ENCODE measurements around the gene CANX. TPM values are rescaled to one million over a fixed set of nuclear protein-coding genes. Genes with fewer than 3 reads are reported as not detected.

Gene CANX
- total RNA-seq, 1 experiment from 2014 or later: 538 TPM

DNA sequence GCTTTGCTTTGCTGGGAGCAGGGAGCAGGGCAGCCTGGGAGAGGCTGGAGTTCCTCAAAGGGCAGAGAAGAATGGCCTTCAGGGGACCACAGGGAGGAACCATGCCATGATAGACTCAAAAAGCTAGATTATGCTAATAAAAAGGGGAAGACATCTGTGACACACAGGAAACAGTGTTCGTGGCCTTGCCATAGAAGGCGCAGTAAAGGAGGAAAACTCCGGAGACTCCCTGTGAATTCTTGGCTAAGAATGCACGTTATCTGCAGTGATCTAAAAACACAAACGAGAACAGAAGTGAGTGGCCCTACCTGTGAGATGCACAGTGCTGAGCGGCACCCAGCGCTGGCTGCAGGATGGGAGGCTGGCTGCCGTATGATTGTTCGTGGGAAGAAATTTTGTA is 79.1 kb downstream of the CANX start:
- Mint-ChIP-seq H3K4me3 (no peak overlapping the region), H3K36me3 (ENCODE audit: insufficient read depth in 1 of 3, low read depth in 3 of 3) (peaks cover 34 to 62% (median 47%) of the 10 kb centered on the region in 3 experiments), H3K27me3 (ENCODE audit: low read depth) (peaks cover 2% of the 10 kb centered on the region; the same call in 1 of the 2 replicates), H3K4me1 (no peaks in the 10 kb centered on the region), H3K27ac (no peak overlapping the region; a peak in 1 of 7 replicates), H3K9me3 (no peaks in the 10 kb centered on the region)
- Histone ChIP-seq H3K79me1 (ENCODE audit: insufficient read depth, low read depth, low read length, poor library complexity, severe bottlenecking) (no peaks in the 10 kb centered on the region), H2BK120ac (ENCODE audit: low read depth, low read length, poor library complexity, severe bottlenecking) (no peak overlapping the region), H2BK20ac (ENCODE audit: low read depth, low read length, poor library complexity, severe bottlenecking) (no peak overlapping the region), H3K18ac (ENCODE audit: insufficient read length, low read depth, low read length) (no peak overlapping the region), H3K79me2 (ENCODE audit: insufficient read depth, low read length) (no peaks in the 10 kb centered on the region), H3K4me1 (ENCODE audit: insufficient read depth, low read length) (no peaks in the 10 kb centered on the region), H3K23ac (ENCODE audit: insufficient read length, low read depth, low read length) (no peak overlapping the region), H4K8ac (replicated peaks; ENCODE audit: insufficient read length, low read depth, low read length) (no peak overlapping the region), H4K91ac (ENCODE audit: insufficient read length, low read depth, low read length) (no peak overlapping the region), H3K27ac (ENCODE audit: insufficient read length, low read depth, low read length) (no peak overlapping the region), H2BK12ac (ENCODE audit: insufficient read length, low read depth, low read length) (no peak overlapping the region), H4K5ac (ENCODE audit: insufficient read length, low read depth, low read length) (no peak overlapping the region), H3K4me2 (ENCODE audit: insufficient read depth, insufficient read length, low read length) (no peak overlapping the region), H2BK5ac (ENCODE audit: insufficient read length, low read length) (no peak overlapping the region), H3K27me3 (ENCODE audit: insufficient read depth, low read length) (no peaks in the 10 kb centered on the region), H2AK5ac (ENCODE audit: insufficient read length, low read length) (no peak overlapping the region), H3K9ac (ENCODE audit: extremely low read depth, insufficient read length, low read length) (no peak overlapping the region), H3K4ac (ENCODE audit: low read depth, low read length) (no peak overlapping the region), H3K14ac (ENCODE audit: insufficient read depth, low read length) (no peak overlapping the region), H2AFZ (ENCODE audit: low read length) (no peak overlapping the region), H2BK15ac (ENCODE audit: low read depth, low read length) (no peak overlapping the region), H3T11ph (ENCODE audit: low read length) (no peak overlapping the region), H3K23me2 (ENCODE audit: insufficient read length, low read depth, low read length, poor library complexity, severe bottlenecking) (no peaks in the 10 kb centered on the region), H3K9me3 (ENCODE audit: control insufficient read depth, low read depth, low read length) (no peaks in the 10 kb centered on the region), H3K56ac (ENCODE audit: insufficient read length, low read depth, low read length) (no peak overlapping the region), H4K20me1 (ENCODE audit: control insufficient read depth, insufficient read depth, insufficient read length) (no peaks in the 10 kb centered on the region)
- no peak for TF ChIP-seq CTCF (conservative IDR thresholded peaks at IDR 0.05)
- no CpG with 5 or more reads among the region's 9 CpGs for WGBS (ENCODE audit: extremely low coverage, insufficient read length, low lambda C conversion rate)
- no peak for DNase-seq
